Measurements from ENCODE around the gene AMPH.
"Not testable (repeated sequence)": the region's sequence is repeated elsewhere in the genome, so short reads cannot be mapped to it uniquely, and the experiment has no call there.

The AMPH gene

GRCh38 chr7:38345299-38346172, 285.6 kb downstream of the AMPH start:
- DNase-seq = peak; percentile 39

- not testable (repeated sequence) for DNase-seq
Observed at GRCh38 chr7:38344741-38345140, 286.4 kb downstream of the AMPH start.

- not testable (repeated sequence) for DNase-seq
Observed at GRCh38 chr7:38342135-38342534, 289.0 kb downstream of the AMPH start.

- not testable (repeated sequence) for DNase-seq
Observed at GRCh38 chr7:38341172-38341705, 289.9 kb downstream of the AMPH start.

- DNase-seq = no peak
Observed at GRCh38 chr7:38339953-38340819, 291.0 kb downstream of the AMPH start.

GRCh38 chr7:38336148-38336515, 295.0 kb downstream of the AMPH start:
- not testable (repeated sequence) for DNase-seq

GRCh38 chr7:38335492-38336147, 295.6 kb downstream of the AMPH start:
- peak; percentile 74 for DNase-seq

- DNase-seq = no peak
Observed at GRCh38 chr7:38335128-38335491, 296.1 kb downstream of the AMPH start.

GRCh38 chr7:38334163-38334562, 297.0 kb downstream of the AMPH start:
- DNase-seq = no peak
